PC-3 (cell line): ENCODE results near the gene CLMP.

Experiments used
- EZH2 ChIP-seq: fragments of 300-600 bp; sonication (generic); IDR thresholded peaks from one replicate; pipeline ENCODE4 v1.6.1; 2017; ENCODE audit warnings: antibody characterized with exemption, mild to moderate bottlenecking, low read length; ENCODE audit not compliant: unreplicated experiment
- EZH2phosphoT487 ChIP-seq: fragments of 300-600 bp; sonication (generic); IDR thresholded peaks from 2 replicates; pipeline ENCODE4 v1.6.1; 2018; ENCODE audit warnings: mild to moderate bottlenecking, antibody characterized with exemption, low read length, borderline replicate concordance
- TF ChIP-seq, protein P1 (sequence below): fragments of 300-600 bp; sonication (generic); conservative IDR thresholded peaks from 2 replicates; pipeline ENCODE4 v1.5.1; 2017; ENCODE audit warnings: antibody characterized with exemption, low read depth, mild to moderate bottlenecking, low read length

DNA sequence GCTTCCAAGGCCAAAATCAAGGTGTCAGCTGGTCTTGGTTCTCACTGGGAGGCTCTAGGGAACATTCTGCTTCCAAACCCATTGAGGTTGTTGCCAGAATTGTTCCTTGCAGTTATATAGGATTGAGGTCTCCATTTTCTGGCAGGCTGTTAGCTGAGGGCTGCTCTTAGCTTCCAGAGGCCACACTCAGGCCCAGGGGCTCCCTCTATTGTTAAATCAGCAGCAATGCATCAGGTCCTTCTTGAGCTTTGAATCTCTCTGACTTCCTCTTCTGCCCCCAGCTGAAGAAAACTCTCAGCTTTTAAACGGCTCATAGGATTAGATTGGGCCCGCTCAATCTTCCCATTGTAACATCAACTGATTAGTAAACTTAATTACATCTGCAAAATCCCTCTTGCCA is 174.1 kb downstream of the CLMP start:
- TF ChIP-seq, protein P1, sequence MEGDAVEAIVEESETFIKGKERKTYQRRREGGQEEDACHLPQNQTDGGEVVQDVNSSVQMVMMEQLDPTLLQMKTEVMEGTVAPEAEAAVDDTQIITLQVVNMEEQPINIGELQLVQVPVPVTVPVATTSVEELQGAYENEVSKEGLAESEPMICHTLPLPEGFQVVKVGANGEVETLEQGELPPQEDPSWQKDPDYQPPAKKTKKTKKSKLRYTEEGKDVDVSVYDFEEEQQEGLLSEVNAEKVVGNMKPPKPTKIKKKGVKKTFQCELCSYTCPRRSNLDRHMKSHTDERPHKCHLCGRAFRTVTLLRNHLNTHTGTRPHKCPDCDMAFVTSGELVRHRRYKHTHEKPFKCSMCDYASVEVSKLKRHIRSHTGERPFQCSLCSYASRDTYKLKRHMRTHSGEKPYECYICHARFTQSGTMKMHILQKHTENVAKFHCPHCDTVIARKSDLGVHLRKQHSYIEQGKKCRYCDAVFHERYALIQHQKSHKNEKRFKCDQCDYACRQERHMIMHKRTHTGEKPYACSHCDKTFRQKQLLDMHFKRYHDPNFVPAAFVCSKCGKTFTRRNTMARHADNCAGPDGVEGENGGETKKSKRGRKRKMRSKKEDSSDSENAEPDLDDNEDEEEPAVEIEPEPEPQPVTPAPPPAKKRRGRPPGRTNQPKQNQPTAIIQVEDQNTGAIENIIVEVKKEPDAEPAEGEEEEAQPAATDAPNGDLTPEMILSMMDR, result peak; percentile 87
- TF ChIP-seq EZH2phosphoT487 (no peak), EZH2 (no peak)
